Peyer's patch (tissue), 4 donors: ENCODE measurements around the gene KCNMA1. TPM values are rescaled to one million over a fixed set of nuclear protein-coding genes. Genes with fewer than 3 reads are reported as not detected.

ENCODE experiments used
- DNase-seq, 3 donors: peaks; one replicate each; pipeline ENCODE4 v3.0.0-alpha.2; 2017 to 2019
- H3K27ac ChIP-seq, 4 donors: fragments of 200-600 bp; sonication (generic); one replicate each; pipeline ENCODE4 v1.5.1; 2016 to 2019
- H3K27me3 ChIP-seq, 2 donors: fragments of 200-600 bp; sonication (generic); one replicate each; pipeline ENCODE4 v1.5.1; 2019
- H3K36me3 ChIP-seq, 3 donors: fragments of 200-600 bp; sonication (generic); one replicate each; pipeline ENCODE4 v1.5.1; 2016 to 2019
- H3K4me1 ChIP-seq, 4 donors: fragments of 200-600 bp; sonication (generic); one replicate each; pipeline ENCODE4 v1.5.1; 2016 to 2019
- H3K4me3 ChIP-seq, 4 donors: fragments of 200-600 bp; sonication (generic); 1 replicate in 3 of 4; 2 replicates in 1 of 4; pipeline ENCODE4 v1.5.1; 2016 to 2019; ENCODE audit warnings: mild to moderate bottlenecking in 1 of 4
- H3K9me3 ChIP-seq, 4 donors: fragments of 200-600 bp; sonication (generic); one replicate each; pipeline ENCODE4 v1.5.1; 2016 to 2019; ENCODE audit warnings: mild to moderate bottlenecking in 1 of 4
- CTCF ChIP-seq, 6 experiments: fragments of 450-650 bp in 4 of 6; fragments of 200-600 bp in 2 of 6; sonication (generic) in 1 of 6; IDR thresholded peaks; one replicate each; pipeline ENCODE4 v1.5.1; 2017 to 2019; ENCODE audit warnings: antibody characterized with exemption in 6 of 6, mild to moderate bottlenecking in 3 of 6, moderate library complexity in 1 of 6
- POLR2A ChIP-seq, 2 donors: fragments of 450-650 bp; IDR thresholded peaks; one replicate each; pipeline ENCODE4 v1.5.1; 2017; ENCODE audit warnings: antibody characterized with exemption in 2 of 2, mild to moderate bottlenecking in 2 of 2, moderate library complexity in 2 of 2
- total RNA-seq, 4 donors: library from RNA; depleted of rRNA; stranded (reverse); fragments of >200 nt; gene quantifications; one replicate each; pipeline ENCODE4 v1.1.0, GENCODE V29; 2016

The KCNMA1 gene
- total RNA-seq, 4 donors from 2014 or later: 17.8 to 29.1 (median 23.9) TPM

- Histone ChIP-seq H3K9me3 (no peaks in the 10 kb centered on the region), H3K4me3 (no peak overlapping the region), H3K36me3 (no peaks in the 10 kb centered on the region), H3K4me1 (no peaks in the 10 kb centered on the region), H3K27ac (no peak overlapping the region), H3K27me3 (no peaks in the 10 kb centered on the region)
- no peak for DNase-seq
- TF ChIP-seq POLR2A (IDR thresholded peaks at IDR 0.05) (no peak), CTCF (IDR thresholded peaks at IDR 0.05) (no peak)
Measured at GRCh38 chr10:76869931-76870330, 767.7 kb downstream of the KCNMA1 start.

DNA sequence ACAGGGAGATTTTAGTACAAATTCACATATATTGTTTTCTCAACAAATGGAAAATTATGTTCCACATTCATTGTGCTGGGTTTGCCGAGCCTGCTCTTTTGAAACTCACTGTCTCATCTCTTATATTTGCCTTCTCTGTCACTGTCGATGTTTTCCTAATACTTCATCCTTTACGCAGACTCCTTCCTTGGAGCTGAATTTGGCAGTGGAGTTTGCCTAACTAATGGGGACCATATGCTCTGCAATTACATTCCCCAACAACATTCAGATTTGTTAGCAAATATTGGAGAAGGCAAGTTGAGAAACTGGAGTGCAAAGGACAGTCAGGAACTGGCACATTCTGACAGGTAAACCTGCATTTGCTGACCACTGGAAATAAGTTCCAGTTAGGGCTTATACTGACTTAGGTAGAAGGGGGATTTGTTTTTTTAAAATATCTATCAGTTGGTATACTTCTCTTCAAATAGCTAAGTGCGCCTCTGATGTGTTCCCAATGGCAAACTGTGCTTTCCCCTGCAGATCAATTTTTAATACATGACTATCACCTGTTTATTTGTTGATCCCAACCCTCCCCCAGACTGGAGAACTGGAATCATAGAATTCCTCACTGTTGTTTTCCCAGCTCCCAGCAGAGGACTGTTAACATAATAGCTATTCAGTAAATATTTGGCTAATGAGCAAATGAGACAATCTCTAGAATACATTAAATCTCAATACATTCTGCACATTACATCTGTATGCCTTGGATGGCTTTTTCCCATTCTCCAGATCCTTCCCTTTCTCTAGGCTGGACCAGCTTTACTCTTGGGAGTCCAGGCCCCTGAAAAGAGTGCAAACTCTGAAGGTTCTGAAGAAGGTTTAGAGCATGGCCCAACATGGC is 769.3 kb downstream of the KCNMA1 start:
- TF ChIP-seq POLR2A (IDR thresholded peaks at IDR 0.05) (no peak), CTCF (IDR thresholded peaks at IDR 0.05) (no peak)
- H3K9me3 ChIP-seq: no peaks in the 10 kb centered on the region

GRCh38 chr10:76866841-76867586 is 770.6 kb downstream of the KCNMA1 start:
- H3K36me3 ChIP-seq: no peaks in the 10 kb centered on the region
- no peak overlapping the region for H3K4me3 ChIP-seq
- no peak for DNase-seq
- H3K27me3 ChIP-seq: no peaks in the 10 kb centered on the region
- H3K27ac ChIP-seq: no peak overlapping the region
- TF ChIP-seq CTCF (IDR thresholded peaks at IDR 0.05) (no peak), POLR2A (IDR thresholded peaks at IDR 0.05) (no peak)
- no peaks in the 10 kb centered on the region for H3K4me1 ChIP-seq
- H3K9me3 ChIP-seq: no peaks in the 10 kb centered on the region

More for the DNA sequence above, 769.3 kb downstream of the KCNMA1 start:
- no peaks in the 10 kb centered on the region for H3K36me3 ChIP-seq
- DNase-seq: no peak
- H3K27ac ChIP-seq: no peak overlapping the region
- no peak overlapping the region for H3K4me3 ChIP-seq
- H3K27me3 ChIP-seq: no peaks in the 10 kb centered on the region
- no peaks in the 10 kb centered on the region for H3K4me1 ChIP-seq

DNA sequence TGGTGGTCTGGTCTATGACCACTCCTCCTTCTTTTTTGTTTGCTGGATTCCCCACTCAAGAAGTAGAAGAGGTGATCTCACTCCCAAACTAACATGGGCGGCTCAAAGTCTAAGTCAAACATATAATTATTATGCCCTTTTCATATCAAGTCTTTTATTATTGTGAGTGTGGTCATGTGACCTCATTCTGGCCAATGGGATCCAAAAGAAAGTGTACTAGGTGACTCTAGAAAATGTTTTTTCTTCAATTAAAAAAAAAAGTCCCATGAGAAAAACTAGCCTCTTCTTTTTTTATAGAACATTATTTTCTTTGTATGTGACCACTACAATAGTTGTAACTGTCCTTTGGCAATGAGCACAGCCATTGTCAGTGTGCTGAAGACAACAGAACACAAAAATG is 772.7 kb downstream of the KCNMA1 start:
- no peak for TF ChIP-seq POLR2A (IDR thresholded peaks at IDR 0.05)
- TF ChIP-seq CTCF (IDR thresholded peaks at IDR 0.05): no peak
- no peaks in the 10 kb centered on the region for H3K36me3 ChIP-seq
- H3K9me3 ChIP-seq: no peaks in the 10 kb centered on the region
- no peak overlapping the region for H3K4me3 ChIP-seq
- no peaks in the 10 kb centered on the region for H3K27me3 ChIP-seq
- H3K4me1 ChIP-seq: no peaks in the 10 kb centered on the region
- H3K27ac ChIP-seq: no peak overlapping the region
- no peak for DNase-seq

GRCh38 chr10:76858721-76859120 is 778.9 kb downstream of the KCNMA1 start:
- H3K27me3 ChIP-seq: no peaks in the 10 kb centered on the region
- no peak overlapping the region for H3K27ac ChIP-seq
- TF ChIP-seq POLR2A (IDR thresholded peaks at IDR 0.05) (no peak), CTCF (IDR thresholded peaks at IDR 0.05) (no peak)
- H3K9me3 ChIP-seq: no peaks in the 10 kb centered on the region
- no peak overlapping the region for H3K4me3 ChIP-seq
- no peak for DNase-seq
- no peaks in the 10 kb centered on the region for H3K4me1 ChIP-seq
- H3K36me3 ChIP-seq: no peaks in the 10 kb centered on the region
